DMS53 treated with DMSO at 0.1 percent for 48 hours (cell line): Measurements from ENCODE around the gene ZNF879.

Experiments used
- DNase-seq: peaks from one replicate; lab custom pipeline; 2025; ENCODE audit not compliant: unreplicated experiment; lab: John Stamatoyannopoulos, UW

Gene ZNF879

DNA sequence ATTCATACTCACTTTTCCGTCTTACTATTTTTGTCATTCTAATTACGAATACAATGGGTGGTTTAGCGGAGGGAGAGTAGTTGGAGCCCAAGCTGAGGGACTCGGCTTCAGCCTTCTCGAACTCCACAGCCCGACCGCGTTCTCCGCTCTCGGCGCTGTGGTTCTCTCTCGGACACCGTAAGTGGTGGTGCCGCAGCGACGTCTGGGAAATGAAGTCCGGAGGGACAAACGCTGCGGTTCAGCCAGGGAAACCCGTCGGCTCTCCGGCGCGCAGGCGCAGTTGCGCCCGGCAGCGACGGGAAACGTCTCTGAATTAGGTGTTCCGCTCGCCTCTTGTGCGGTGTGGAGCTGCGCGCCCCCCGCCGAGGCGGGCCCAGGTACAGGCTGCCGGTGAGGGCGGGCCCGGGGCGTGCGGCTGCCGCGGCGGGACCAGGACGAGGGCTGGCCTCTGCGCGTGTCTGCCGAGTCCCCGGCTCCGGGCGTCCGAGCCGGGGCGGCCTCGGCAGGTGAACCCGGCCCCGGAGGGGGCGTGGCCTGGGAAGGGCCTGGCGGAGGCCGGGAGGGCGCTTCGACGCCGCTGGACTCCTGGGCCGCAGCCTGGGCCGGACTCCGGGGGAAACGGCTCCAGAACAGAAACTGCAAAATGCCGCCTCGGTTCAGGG lies at the start of gene ZNF879:
Gene ZNF879, plus strand, starts transcription at position 277 of the 662 bp plus-strand sequence. CDS start 1,201 bp downstream, outside the sequence.
- no peak for DNase-seq

DNA sequence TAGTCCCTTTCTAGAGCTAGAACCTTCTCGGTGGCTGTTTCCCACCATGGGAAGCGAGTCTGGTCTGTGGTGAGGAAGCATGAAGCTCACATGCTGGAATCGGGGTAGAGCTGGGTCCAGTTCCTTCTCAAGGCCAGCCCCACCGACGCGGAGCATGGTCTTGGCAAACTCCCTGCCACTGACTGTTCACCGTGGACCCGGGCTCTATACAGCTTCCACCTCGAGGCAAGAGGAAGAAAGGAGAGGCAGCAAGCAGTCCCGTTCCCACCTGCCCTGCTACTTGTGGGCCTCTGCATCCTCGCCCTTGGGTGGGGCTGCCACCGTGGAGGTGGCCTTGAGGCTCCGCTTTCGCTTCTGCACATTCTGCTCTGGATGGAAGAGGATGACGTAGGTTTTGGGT lies 42.2 kb upstream of the ZNF879 start:
- no peak for DNase-seq

DNA sequence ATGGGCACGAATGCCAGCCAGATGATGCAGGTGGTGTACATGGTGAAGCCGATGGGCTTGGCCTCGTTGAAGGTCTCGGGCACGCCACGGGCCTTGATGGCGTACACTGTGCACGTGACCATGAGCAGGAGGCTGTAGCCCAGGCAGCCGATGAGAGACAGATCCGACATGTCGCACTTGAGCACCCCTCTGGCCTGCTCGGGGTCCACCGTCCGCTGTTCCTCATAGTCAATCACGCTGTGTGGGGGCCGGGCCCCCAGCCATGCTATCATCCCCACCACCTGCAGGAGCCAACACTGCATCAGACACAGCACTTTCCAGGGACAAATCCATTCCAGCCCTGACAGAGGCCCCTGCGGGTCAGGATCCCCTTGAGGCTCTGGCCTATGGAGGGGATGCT lies 40.7 kb upstream of the ZNF879 start:
- no peak for DNase-seq

DNA sequence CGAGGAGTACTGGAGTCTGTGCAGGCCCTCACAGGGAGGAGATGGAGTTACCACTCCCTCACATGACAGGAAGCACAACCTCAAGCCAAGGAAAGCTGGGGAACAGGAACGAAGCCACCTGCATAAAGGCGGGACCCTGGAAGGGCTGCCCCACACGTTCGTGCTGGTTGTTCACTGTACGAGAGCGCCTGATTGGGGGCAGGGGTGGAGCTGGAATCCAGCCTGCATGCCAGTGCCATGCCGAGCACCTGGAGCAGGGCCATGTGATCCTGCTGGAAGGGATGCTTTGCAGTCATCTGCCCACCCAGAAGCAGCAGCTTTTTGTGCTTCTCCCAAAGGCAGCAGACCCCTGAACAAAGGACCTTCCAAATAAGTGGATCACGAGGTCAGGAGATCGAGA lies 39.9 kb upstream of the ZNF879 start:
- DNase-seq = no peak

DNA sequence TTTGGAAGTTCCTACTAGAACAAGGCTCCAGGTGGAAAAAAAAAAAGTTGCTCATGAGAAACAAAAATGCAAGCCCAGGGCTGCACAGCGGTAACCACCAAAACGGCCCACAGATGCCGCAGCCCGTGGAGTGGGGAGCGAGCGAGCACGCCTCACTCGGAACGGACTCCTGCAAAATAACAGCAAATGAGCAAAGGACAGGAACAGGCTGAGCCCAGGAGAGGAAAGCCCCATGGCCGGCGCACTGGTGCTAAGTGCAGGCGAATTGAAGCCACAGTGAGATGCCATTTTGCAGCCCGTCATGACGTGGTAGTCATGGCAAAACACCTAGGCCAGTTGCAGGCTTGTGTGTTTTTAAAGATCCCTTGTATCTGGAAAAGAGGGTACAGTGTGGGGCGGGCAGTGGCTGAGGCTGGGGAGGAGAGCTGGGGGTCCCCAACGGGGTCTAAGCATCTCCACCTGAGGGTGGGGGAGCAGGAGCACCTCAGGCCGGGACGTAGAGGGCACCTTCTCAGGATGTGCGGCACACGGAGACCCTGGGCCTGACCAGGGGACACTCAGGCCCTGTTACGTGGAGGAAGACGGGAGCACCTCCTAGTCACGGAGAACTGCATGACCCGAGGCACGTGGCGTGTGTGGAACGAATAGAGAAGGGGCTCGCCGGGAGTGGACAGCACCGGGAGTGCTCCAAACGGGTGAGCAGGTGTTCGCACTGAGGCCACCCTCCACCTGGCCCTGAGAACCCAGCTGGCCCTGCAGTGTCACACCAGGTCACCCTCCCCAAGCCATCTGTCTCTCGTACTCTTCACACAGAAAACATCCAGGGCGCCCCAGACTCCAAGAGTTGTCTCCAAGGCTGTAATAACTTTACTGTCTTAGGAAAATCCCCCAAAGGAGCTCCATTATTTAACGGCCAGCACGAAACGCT lies 39.2 kb upstream of the ZNF879 start:
- DNase-seq = no peak

DNA sequence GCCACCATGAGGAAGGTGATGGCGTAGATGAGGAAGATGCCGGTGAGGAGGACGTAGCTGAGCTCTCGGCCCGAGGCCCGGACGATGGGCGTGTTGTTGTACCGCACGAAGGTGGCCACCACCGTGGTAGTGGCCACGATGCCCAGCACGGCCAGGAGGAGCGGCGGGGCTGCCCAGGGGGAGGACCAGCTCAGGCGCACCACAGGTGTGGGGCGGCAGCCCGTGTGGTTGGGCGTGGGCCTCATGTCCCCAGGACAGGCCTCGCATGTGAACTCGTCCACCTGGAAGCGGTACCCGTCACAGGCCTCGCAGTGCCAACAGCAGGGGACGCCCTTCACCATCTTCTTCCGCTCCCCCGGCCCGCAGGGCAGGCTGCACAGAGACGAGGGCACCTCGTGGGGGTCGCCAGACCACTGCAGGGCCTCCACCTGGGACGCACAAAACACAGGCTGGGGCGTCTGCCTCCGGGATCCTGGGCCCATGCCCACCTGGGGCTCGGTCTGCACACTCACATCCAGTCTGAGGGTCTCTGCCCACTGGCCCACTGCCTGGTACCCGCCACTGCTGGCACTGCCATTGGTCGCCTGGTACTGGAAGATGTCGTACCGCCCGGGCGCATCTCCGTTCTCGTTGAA lies 37.2 kb upstream of the ZNF879 start:
- no peak for DNase-seq

DNA sequence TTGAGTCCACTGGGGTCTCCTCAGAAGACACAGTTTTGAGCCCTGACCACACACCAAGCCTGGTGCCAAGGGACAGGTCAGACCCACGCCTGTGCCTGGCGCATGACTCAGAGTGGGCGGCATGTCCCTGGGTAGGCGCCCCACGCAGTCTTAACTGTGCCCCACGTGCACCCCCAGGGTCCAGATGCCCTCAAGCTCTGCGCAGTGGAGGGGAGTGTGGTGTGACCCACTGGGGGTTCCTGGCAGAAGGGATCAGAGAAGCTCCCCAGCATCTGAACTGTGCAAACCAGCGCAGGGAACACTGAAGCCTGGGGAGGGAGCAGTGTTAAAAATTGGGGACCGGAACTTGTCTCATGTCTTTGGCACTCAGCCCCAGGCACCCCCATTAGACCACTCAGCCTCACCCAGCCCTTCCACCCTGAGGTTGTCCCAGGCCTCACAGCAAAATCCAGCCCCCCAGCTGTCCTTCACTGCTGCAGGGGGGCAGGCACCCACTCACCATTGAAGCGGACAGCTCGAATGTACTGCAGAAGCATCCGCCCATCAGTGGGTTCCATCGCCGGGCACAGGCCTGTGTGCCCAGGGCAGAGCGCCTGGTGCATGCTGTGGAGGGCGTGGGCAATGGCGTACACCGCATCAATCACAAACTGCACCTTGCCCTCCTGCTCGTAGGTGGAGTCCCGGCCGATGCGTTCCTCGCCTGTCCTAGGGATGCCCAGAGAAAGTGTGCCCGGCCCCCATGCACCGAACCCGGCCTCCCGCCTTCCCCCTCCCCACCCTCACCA lies 35.0 kb upstream of the ZNF879 start:
- DNase-seq = no peak

DNA sequence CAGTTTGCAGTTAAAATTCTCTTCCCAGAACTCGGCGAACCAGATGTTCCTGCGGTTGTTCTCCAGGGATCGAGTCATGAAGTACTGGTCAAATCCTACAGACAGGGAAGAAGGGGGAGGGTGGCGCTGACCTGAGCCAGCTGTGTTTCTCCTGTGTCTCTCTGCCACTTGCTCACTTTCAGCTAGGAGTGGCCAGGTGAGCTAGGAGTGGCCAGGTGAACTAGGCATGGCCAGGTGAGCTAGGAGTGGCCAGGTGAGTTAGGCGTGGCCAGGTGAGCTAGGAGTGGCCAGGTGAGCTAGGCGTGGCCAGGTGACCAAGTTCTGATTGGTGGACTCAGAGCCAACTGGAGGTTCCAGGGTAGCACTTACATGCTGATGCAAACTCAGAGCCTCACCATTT lies 34.3 kb upstream of the ZNF879 start:
- DNase-seq = no peak

DNA sequence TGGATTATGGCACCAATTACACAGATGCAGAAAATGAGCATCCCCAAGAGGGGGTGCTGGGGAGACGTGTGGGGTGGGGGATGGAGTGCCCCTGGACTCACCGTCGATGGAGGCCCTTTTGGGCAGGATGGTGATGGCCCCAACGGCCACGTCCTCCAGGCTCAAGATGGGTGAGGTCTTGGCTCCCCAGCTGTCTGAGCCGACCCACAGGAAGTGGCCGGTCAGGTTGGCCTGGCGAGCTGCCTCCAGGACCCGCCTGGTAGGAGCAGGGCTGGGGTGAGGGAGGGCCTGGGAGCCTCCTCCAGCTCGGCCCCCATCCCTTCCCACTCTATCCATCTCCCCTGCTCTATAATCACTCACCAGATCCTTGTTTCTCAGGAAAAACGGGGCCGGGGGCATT lies 33.1 kb upstream of the ZNF879 start:
- DNase-seq = no peak

DNA sequence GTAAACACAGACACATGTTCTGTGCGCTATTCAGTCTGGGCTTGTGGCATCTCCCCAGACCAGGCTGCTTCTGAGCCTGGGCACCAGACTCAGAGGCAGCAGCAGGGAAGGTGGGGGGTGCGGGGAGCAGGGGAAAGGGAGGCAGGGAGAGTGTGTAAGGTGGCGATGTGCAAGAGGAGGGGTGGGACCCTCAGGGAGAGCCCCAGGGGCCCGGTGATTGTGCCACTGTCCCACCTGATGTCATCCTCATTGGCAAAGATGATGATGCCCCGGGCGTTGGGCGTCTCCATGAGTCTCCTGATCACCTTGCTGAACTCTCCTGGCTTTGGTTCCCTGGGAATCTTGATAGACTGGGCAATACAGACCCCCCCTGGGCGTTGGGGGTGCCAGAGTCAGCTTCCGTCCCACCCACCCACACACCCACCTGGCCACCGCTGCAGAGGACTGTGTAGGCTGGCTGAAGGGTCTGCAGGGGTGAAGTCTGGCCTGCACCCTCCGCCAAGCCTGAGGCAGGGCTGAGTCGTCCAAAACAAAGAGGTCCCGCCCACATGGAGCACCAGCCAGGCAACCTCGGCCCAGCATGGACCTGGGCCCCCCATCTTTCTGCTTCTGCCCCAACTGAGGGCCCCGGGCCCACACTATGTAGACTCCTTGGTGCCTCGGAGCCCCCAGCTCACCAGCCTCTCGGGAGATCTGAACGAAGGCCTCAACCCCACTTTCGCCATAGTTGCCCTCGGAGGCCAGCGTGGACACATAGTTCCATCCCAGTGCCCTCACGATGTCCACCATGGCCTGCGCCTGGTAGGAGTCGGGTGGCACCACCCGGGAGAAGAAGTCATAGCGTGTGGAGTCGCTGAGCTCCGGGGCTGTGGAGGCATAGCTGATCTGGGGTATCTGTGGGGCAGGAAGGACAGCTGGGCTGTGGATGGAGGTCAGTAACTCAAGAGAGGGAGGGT lies 32.1 kb upstream of the ZNF879 start:
- DNase-seq = no peak

DNA sequence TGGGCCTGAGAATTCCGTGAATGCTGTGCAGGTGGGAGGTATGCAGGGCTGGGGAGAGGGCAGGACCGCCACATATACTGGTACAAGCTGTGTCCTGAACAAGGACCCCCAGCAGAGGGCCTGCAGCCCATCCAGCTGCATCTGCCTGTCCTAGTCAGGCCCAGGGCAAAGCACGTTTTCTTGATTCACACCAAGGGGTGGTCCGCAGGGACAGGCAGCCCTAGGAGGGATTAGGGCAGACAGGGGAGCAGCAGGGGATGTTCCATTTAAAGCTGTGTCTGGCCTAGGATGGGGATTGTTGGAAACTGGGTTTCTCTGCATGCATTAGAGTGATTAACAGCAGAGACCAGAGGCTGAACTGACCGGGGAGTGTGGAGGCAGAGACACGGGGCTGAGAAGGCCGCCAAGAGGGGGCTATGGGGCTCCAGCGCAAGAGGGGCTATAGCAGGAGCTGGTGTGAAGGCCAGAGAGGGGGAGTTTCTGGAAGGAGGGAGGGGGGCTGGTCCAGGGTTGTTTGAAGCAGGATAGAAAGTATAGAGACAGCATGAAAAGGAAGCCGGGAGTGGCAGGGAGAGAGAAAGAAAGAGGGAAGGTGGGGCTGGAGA lies 31.2 kb upstream of the ZNF879 start:
- no peak for DNase-seq

DNA sequence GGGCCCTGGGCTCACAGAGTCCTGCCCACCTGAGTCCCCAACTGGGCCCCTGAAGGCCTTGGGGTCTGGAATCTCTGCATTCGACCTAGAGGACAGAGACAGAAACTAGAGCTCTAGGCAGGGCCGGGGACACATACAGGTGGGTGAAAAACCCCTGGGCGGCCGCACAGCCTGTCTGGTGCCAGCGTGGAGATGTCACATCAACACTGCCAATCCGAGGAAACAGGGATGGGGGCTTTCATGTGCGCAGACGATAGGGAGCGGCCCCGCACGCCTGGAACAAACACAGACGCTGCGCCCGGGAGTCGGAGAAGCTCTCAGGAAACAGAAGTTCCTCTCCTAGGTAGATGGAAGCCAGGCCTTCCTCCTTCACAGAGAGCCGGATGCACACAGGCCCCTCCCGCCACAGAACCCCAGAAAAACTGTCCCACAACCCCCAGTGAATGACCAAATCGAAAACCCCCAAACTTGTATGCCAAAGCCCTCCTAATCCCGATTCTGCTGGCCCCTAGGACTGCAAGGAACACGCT lies 30.3 kb upstream of the ZNF879 start:
- DNase-seq = no peak

DNA sequence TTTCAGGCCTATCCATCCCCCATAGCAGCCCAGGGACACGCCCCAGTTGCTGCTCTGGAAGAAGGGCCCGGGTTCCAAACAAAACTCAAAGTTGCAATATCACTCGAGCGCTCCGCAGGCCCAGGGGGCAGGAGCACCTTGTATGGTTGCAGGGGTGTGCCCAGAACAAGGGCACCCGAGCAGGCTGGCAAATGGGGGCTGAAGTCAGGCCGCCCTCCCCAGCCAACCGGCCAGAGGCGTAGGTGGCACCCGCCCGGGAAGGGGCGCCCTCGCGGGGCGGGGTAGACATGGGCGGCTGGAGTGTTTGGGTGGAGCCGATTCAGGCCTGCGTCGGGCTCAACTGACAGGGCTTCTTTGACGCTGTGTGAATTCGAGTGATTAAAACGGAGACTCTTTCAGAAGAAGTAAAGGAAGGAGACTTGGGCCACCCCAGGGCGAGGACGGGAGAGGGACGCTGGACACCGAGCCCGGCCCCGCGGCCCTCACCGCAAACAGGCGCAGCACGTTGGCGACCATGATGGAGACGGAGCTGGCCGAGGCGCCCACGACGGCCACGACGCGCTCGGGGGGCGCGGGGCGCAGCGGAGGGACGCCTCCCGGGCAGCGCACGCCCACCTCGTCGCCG lies 29.5 kb upstream of the ZNF879 start:
- no peak for DNase-seq

DNA sequence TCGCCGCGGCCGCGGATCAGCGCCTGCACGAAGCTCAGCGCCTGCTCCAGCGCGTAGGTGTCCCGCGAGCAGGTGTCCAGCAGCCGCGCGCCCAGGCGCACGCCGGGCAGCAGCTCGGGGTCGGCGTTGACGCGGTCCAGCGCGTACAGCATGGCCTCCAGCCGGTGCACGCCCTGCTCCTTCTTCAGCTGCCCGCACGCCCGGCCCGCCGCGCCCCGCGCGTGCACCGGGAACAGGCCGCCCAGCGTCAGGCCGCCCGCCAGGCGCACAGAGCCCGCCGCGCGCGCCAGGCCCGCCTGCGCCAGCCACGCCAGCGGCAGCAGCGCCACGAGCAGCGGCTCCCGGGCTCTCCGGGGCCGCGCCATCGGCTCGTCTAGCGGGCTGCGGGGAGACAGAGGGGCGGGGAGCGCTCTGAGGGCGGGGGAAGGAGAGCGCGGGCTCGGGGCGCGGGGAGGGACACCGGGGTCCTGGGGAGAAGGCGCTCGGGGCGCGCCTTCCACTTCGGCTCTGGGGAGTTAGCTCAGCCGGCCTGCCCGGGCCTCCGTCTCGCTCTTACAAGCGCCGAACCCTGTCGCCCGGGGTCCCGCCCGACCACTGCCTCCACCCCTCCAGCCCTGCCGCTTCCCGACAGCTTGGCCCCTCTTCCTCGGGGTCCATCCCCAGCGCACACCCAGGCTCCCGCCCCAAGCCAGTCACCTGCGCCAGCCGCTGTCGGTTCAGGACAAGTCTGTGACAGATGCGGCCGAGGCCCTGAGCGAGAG lies 28.8 kb upstream of the ZNF879 start, which contains the start of gene GRM6:
Gene GRM6, minus strand, starts transcription at position 741 of the 761 bp plus-strand sequence. Its CDS starts 376 bp downstream, at position 365.
- DNase-seq = no peak

DNA sequence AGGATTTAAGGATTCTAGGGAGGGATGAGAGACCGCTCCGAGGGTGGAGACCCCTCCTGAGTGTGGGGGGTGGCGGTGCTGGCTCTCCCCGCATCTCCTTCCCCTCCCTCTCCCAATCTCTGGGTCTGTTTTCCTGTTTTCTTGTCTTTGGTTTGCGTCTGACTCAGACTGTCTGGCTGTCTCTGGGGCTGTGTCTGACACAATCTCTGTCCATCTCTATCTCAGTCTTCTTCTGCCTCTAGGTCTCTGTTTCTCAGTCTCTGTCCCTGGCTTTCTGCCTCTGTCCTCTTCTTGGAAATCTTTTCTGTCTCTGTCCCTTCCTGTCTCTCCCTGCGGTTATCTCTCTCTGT lies 28.3 kb upstream of the ZNF879 start:
- no peak for DNase-seq

DNA sequence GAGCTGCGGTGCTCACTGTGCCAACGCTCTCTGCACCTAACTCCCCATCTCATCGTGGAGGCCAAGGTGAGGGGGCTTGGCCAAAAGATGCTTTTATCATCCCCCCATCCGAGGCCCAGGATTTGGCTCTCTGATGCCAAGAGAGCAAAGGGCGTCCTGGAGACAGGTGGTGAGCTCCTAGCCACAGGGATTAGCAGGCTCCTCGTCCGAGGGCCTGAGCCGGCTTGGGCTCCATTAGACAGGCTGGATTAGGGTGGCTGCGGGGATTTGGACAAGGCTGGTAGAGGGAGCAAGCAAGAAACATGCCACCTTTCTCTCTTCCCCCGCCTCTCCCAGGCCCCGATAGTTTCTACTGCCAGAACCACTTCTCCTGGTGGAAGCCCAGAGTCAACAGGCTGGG lies 27.4 kb upstream of the ZNF879 start:
- no peak for DNase-seq

DNA sequence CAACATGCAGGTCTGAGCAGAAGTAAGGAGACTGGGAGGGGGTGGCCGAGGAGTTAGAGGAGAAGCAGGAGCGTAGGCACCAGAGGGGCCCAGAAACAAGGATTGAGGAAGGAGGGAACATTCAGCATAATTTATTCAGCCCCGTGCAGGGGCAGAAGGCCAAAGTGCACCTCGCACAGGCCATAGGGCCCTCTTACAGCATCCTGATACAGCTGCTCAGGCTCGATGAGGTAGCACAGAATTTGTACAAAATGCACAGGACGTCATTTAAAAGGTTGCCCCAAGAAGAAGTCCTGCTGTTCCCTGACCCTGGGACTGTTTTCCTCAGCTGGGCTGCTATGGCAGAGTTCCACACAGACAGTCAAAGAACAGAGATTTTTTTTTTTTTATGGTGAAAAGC lies 26.4 kb upstream of the ZNF879 start:
- DNase-seq = no peak

DNA sequence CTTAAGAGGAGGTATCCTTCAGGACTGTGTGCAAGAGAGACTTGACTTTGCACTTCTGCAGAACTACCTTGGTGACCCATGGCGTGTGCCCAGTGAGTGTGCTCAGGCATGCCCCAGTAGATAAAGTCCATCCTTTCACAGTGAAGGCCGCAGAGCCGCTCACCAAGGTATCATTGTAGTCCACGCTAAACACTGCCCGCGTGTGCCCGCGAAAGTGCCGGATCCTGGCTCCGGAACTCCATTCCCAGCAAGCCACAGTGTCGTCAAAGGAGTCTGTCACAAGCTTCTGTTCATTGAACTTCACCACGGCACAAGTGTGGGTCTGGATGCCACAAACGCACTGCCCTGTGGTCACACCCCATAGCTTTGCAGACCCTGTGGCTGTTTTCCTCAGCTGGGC lies 25.2 kb upstream of the ZNF879 start:
- DNase-seq = no peak
